GM10266 (cell line): ENCODE results near the gene SORBS2.

ENCODE experiments used
- DNase-seq: peaks from one replicate; pipeline ENCODE4 v3.0.0; 2012; ENCODE audit errors: extremely low spot score
- CTCF ChIP-seq: IDR thresholded peaks from 2 replicates; pipeline ENCODE4 v1.5.1; 2012; ENCODE audit warnings: mild to moderate bottlenecking, low read depth; ENCODE audit not compliant: control insufficient read depth, insufficient read depth; ENCODE audit errors: missing control alignments

SORBS2 gene

GRCh38 chr4:185744488-185744862, 67.5 kb downstream of the SORBS2 start:
- DNase-seq = no peak
- TF ChIP-seq CTCF = no peak

GRCh38 chr4:185743722-185744487, 68.1 kb downstream of the SORBS2 start:
- DNase-seq = no peak
- no peak for TF ChIP-seq CTCF

- DNase-seq = no peak
- TF ChIP-seq CTCF = no peak
Observed at GRCh38 chr4:185742766-185743165, 69.2 kb downstream of the SORBS2 start.

GRCh38 chr4:185741795-185742194, 70.2 kb downstream of the SORBS2 start:
- TF ChIP-seq CTCF = no peak
- no peak for DNase-seq

- no peak for DNase-seq
- no peak for TF ChIP-seq CTCF
Observed at GRCh38 chr4:185740471-185740873, 71.5 kb downstream of the SORBS2 start.

GRCh38 chr4:185738820-185739219, 73.2 kb downstream of the SORBS2 start:
- no peak for TF ChIP-seq CTCF
- no peak for DNase-seq

- TF ChIP-seq CTCF = no peak
- DNase-seq = no peak
Observed at GRCh38 chr4:185738038-185738552, 73.9 kb downstream of the SORBS2 start.
